GM23338 (cell line): ENCODE data around the gene TLE1. TPM values are rescaled to one million over a fixed set of nuclear protein-coding genes. Genes with fewer than 3 reads are reported as not detected.

Experiments
- ATAC-seq: fragments of 200-7000 bp; cut with Tn5 transposase; 3 replicates; pipeline ENCODE4 v1.9.1; 2020
- DNase-seq: peaks from one replicate; pipeline ENCODE4 v3.0.0-alpha.2; 2015; ENCODE audit warnings: low spot score
- H2AFZ ChIP-seq: fragments of 200-600 bp; sonication (generic); 2 replicates; pipeline ENCODE4 v1.8.0; 2016; ENCODE audit warnings: antibody characterized with exemption, mild to moderate bottlenecking, moderate library complexity
- H3F3A ChIP-seq: fragments of 200-600 bp; sonication (generic); replicated peaks from 2 replicates; pipeline ENCODE4 v1.8.0; 2017; ENCODE audit warnings: antibody characterized with exemption, mixed run types, low read depth
- H3K27ac ChIP-seq: fragments of 200-600 bp; sonication (generic); 2 replicates; pipeline ENCODE4 v1.6.1; 2016; ENCODE audit warnings: low read depth
- H3K27me3 ChIP-seq: fragments of 200-600 bp; sonication (generic); 2 replicates; pipeline ENCODE4 v1.8.0; 2016; ENCODE audit warnings: mild to moderate bottlenecking, mixed run types, moderate library complexity; ENCODE audit not compliant: insufficient read depth
- H3K36me3 ChIP-seq: fragments of 200-600 bp; sonication (generic); 2 replicates; pipeline ENCODE4 v1.8.0; 2016; ENCODE audit warnings: mild to moderate bottlenecking; ENCODE audit not compliant: insufficient read depth
- H3K4me1 ChIP-seq: fragments of 200-600 bp; sonication (generic); 2 replicates; pipeline ENCODE4 v1.8.0; 2016; ENCODE audit warnings: mild to moderate bottlenecking, moderate library complexity; ENCODE audit not compliant: insufficient read depth
- H3K4me2 ChIP-seq: fragments of 200-600 bp; sonication (generic); 2 replicates; pipeline ENCODE4 v1.7.1; 2017; ENCODE audit warnings: mixed run types
- H3K4me3 ChIP-seq: fragments of 200-600 bp; sonication (generic); 2 replicates; pipeline ENCODE4 v1.6.1; 2016; ENCODE audit warnings: mixed run types
- H3K79me2 ChIP-seq: fragments of 200-600 bp; sonication (generic); replicated peaks from 2 replicates; pipeline ENCODE4 v1.8.0; 2017; ENCODE audit warnings: mild to moderate bottlenecking; ENCODE audit not compliant: insufficient read depth
- H3K9me2 ChIP-seq: fragments of 200-600 bp; sonication (generic); 2 replicates; pipeline ENCODE4 v1.8.0; 2017; ENCODE audit not compliant: insufficient read depth
- H4K20me1 ChIP-seq: fragments of 200-600 bp; sonication (generic); replicated peaks from 2 replicates; pipeline ENCODE4 v1.8.0; 2017; ENCODE audit warnings: mild to moderate bottlenecking; ENCODE audit not compliant: insufficient read depth
- H3K27ac Mint-ChIP-seq: 2 replicates; pipeline ENCODE4 v1.8.0; 2020; ENCODE audit warnings: inconsistent platforms, mild to moderate bottlenecking, moderate library complexity, mixed read lengths
- H3K27me3 Mint-ChIP-seq: 3 replicates; pipeline ENCODE4 v1.8.0; 2022; ENCODE audit warnings: low read depth, mild to moderate bottlenecking, moderate library complexity, mixed read lengths, inconsistent platforms; ENCODE audit not compliant: insufficient read depth, poor library complexity
- H3K36me3 Mint-ChIP-seq: 3 replicates; pipeline ENCODE4 v1.8.0; 2021; ENCODE audit warnings: low read depth, mild to moderate bottlenecking, inconsistent platforms, moderate library complexity, mixed read lengths
- H3K4me1 Mint-ChIP-seq: 3 replicates; pipeline ENCODE4 v1.8.0; 2020; ENCODE audit warnings: mild to moderate bottlenecking, inconsistent platforms, mixed read lengths
- H3K4me3 Mint-ChIP-seq: 3 replicates; pipeline ENCODE4 v1.8.0; 2021; ENCODE audit warnings: moderate library complexity, mild to moderate bottlenecking, inconsistent platforms, mixed read lengths
- H3K9me3 Mint-ChIP-seq: 3 replicates; pipeline ENCODE4 v1.8.0; 2020; ENCODE audit warnings: moderate library complexity, mild to moderate bottlenecking, inconsistent platforms, mixed read lengths
- CREB1 ChIP-seq: fragments of 250-450 bp; sonication (Bioruptor Pico); IDR thresholded peaks from 2 replicates; pipeline ENCODE4 v1.5.0; 2020; ENCODE audit warnings: low read depth, mild to moderate bottlenecking, moderate library complexity
- CTCF ChIP-seq, 2 experiments: fragments of 200-600 bp in 1 of 2; sonication (generic) in 1 of 2; conservative IDR thresholded peaks; 2 replicates each; pipeline versions ENCODE4 v1.5.1 to v1.6.1; 2016 to 2017; ENCODE audit warnings: antibody characterized with exemption in 2 of 2, low read depth in 2 of 2, mild to moderate bottlenecking in 2 of 2, moderate library complexity in 1 of 2
- ETS1 ChIP-seq: IDR thresholded peaks from 2 replicates; pipeline ENCODE4 v1.6.1; 2016; ENCODE audit warnings: antibody characterized with exemption
- EZH2 ChIP-seq: fragments of 200-600 bp; sonication (generic); IDR thresholded peaks from one replicate; pipeline ENCODE4 v1.8.0; 2017; ENCODE audit warnings: antibody characterized with exemption, mild to moderate bottlenecking, low read depth; ENCODE audit not compliant: unreplicated experiment
- EZH2phosphoT487 ChIP-seq: fragments of 200-600 bp; sonication (generic); IDR thresholded peaks from one replicate; pipeline ENCODE4 v1.8.1; 2018; ENCODE audit warnings: antibody characterized with exemption; ENCODE audit not compliant: unreplicated experiment
- JUNB ChIP-seq: IDR thresholded peaks from one replicate; pipeline ENCODE4 v1.6.1; 2016; ENCODE audit warnings: antibody characterized with exemption; ENCODE audit not compliant: unreplicated experiment
- NANOG ChIP-seq: IDR thresholded peaks from 2 replicates; pipeline ENCODE4 v1.6.1; 2016; ENCODE audit warnings: antibody characterized with exemption, borderline replicate concordance
- POLR2AphosphoS5 ChIP-seq: IDR thresholded peaks from 2 replicates; pipeline ENCODE4 v1.6.1; 2016; ENCODE audit warnings: antibody characterized with exemption, low read depth
- REST ChIP-seq: IDR thresholded peaks from one replicate; pipeline ENCODE4 v1.6.1; 2018; ENCODE audit warnings: antibody characterized with exemption; ENCODE audit not compliant: unreplicated experiment
- STAT1 ChIP-seq: IDR thresholded peaks from one replicate; pipeline ENCODE4 v1.6.1; 2016; ENCODE audit warnings: antibody characterized with exemption; ENCODE audit not compliant: unreplicated experiment
- ZNF114 ChIP-seq: fragments of 250-450 bp; sonication (Bioruptor Pico); IDR thresholded peaks from 2 replicates; pipeline ENCODE4 v1.5.0; 2020; ENCODE audit warnings: mild to moderate bottlenecking, moderate library complexity
- ZNF331 ChIP-seq: fragments of 250-450 bp; sonication (Bioruptor Pico); IDR thresholded peaks from 2 replicates; pipeline ENCODE4 v1.5.0; 2020; ENCODE audit warnings: low read depth, mild to moderate bottlenecking, moderate library complexity
- ZNF462 ChIP-seq: fragments of 250-450 bp; sonication (Bioruptor Pico); IDR thresholded peaks from 2 replicates; pipeline ENCODE4 v1.5.0; 2020; ENCODE audit warnings: mild to moderate bottlenecking, moderate library complexity
- polyA plus RNA-seq: library from polyadenylated mRNA; unstranded; fragments of >200 nt; fragmentation: Nextera tagmentation; extraction: Ambion mirVana; gene quantifications from 2 replicates; pipeline ENCODE4 v1.2.1, GENCODE V29; 2016
- total RNA-seq: library from RNA; depleted of rRNA; stranded (reverse); fragments of >200 nt; shearing (Covaris generic); gene quantifications from 2 replicates; pipeline ENCODE4 v1.2.3, GENCODE V29; 2014

The TLE1 gene
- total and polyA plus RNA-seq, 2 experiments from 2014 or later, result 58.1 to 132 TPM

- Mint-ChIP-seq H3K36me3 (peaks cover 91% of the 10 kb centered on the region), H3K27me3 (peaks cover 5% of the 10 kb centered on the region), H3K4me3 (no peak overlapping the region), H3K9me3 (no peaks in the 10 kb centered on the region), H3K4me1 (peaks cover 61% of the 10 kb centered on the region), H3K27ac (peak overlapping the region; percentile 77)
- H3K4me1 ChIP-seq, result peaks cover 49% of the 10 kb centered on the region
- H3K9me2 ChIP-seq, result peaks cover 5% of the 10 kb centered on the region; the same call in 1 of the 2 replicates
- H3K27me3 ChIP-seq, result no peaks in the 10 kb centered on the region
- TF ChIP-seq ETS1 (no peak), ZNF114 (no peak), EZH2phosphoT487 (no peak), NANOG (no peak), REST (no peak), JUNB (no peak), CREB1 (CRISPR knock-in tag) (no peak), POLR2AphosphoS5 (no peak), ZNF331 (no peak), CTCF (conservative IDR thresholded peaks at IDR 0.05; ENCODE audit: low read depth in 2 of 2) (no peak), ZNF462 (CRISPR knock-in tag) (no peak), STAT1 (no peak), EZH2 (no peak)
- no peak overlapping the region for H3K4me2 ChIP-seq
- H3K4me3 ChIP-seq, result no peak overlapping the region
- ATAC-seq (no peak), DNase-seq (no peak)
- H3K36me3 ChIP-seq, result peaks cover 39% of the 10 kb centered on the region; the same call in 1 of the 2 replicates
- H2AFZ ChIP-seq, result no peak overlapping the region
- peak overlapping the region; percentile 51 for H3K27ac ChIP-seq
- H3K79me2 ChIP-seq, result peaks cover 24% of the 10 kb centered on the region
- H3F3A ChIP-seq, result no peaks in the 10 kb centered on the region
- no peaks in the 10 kb centered on the region for H4K20me1 ChIP-seq
Observed at GRCh38 chr9:81592887-81593266, 96.5 kb downstream of the TLE1 start.
